BLaER1 (cell line): ENCODE measurements around the gene ZEB2.
A peak's percentile ranks its signal among the peaks of the same experiment; 100 is the strongest.

ENCODE experiments used
- H3K27ac ChIP-seq: shearing (Covaris generic); formaldehyde crosslinking; 2 replicates; pipeline ENCODE4 v1.8.1; 2022
- H3K27me3 ChIP-seq: shearing (Covaris generic); formaldehyde crosslinking; 2 replicates; pipeline ENCODE4 v1.8.1; 2022
- H3K36me3 ChIP-seq: shearing (Covaris generic); formaldehyde crosslinking; 2 replicates; pipeline ENCODE4 v1.8.1; 2022
- H3K4me1 ChIP-seq: shearing (Covaris generic); formaldehyde crosslinking; 2 replicates; pipeline ENCODE4 v1.8.1; 2022
- H3K4me2 ChIP-seq: shearing (Covaris generic); formaldehyde crosslinking; 2 replicates; pipeline ENCODE4 v1.8.1; 2022
- H3K4me3 ChIP-seq: shearing (Covaris generic); formaldehyde crosslinking; 2 replicates; pipeline ENCODE4 v1.8.1; 2022
- H3K9ac ChIP-seq: shearing (Covaris generic); formaldehyde crosslinking; 2 replicates; pipeline ENCODE4 v1.8.1; 2022
- H3K9me3 ChIP-seq: shearing (Covaris generic); formaldehyde crosslinking; 2 replicates; pipeline ENCODE4 v1.8.1; 2022
- H4K20me1 ChIP-seq: shearing (Covaris generic); formaldehyde crosslinking; 2 replicates; pipeline ENCODE4 v1.8.1; 2022
- Cebpa-rat ChIP-seq: shearing (Covaris generic); IDR thresholded peaks from 2 replicates; pipeline ENCODE4 v1.8.1; 2022

ZEB2 gene

DNA sequence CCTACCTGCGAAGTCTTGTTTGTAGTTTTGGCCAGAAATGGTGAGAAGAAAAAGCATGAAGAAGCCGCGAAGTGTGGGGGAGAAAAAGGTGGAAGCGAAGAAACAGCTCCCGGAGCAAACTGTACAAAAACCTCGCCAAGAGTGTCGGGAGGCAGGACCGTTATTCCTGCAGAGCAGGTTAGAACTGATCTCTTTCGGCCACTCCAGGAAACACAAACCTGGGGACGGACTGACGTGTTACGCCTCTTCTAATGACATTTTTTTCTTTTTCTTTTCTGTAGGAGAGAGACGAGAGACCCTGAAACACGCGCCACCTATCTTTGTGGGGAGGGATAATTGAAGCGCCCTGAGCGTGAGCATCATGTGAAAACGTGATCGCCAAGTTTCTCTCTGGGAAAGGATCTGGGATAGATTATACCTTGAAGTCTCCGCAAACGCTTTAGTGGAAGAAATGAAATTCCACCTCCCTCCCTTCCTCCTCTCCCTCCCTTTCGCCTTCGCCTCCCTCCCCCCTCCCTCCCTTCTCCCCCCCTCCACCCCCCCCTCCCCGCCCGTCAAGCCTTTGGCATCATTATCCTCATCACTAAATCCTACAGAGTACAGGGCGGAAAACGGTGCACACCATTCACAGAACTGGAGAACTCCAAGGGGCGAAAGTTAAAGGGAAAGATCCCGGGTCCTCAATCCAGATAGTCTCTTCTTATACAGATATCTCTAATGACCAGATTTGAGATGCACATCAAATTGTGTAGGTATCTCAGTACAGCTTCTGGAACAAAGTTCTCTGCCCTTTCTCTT lies at the start of gene ZEB2:
Gene ZEB2 (minus strand): TSS at position 186 of the 798 bp plus-strand sequence. CDS start 2,769 bp downstream, outside the sequence.
- no peaks in the 10 kb centered on the region; the same call in 1 of the 2 replicates for H4K20me1 ChIP-seq
- H3K9me3 ChIP-seq, result no peaks in the 10 kb centered on the region
- H3K4me2 ChIP-seq, result peak within 1 kb of the TSS; percentile 96
- H3K4me3 ChIP-seq, result peak within 1 kb of the TSS; percentile 74
- TF ChIP-seq Cebpa-rat, result no peak
- peaks cover 23% of the 10 kb centered on the region for H3K36me3 ChIP-seq
- peaks cover 40% of the 10 kb centered on the region for H3K4me1 ChIP-seq
- no peaks in the 10 kb centered on the region for H3K27me3 ChIP-seq
- peak within 1 kb of the TSS; percentile 99 for H3K27ac ChIP-seq
- peak within 1 kb of the TSS; percentile 99 for H3K9ac ChIP-seq

DNA sequence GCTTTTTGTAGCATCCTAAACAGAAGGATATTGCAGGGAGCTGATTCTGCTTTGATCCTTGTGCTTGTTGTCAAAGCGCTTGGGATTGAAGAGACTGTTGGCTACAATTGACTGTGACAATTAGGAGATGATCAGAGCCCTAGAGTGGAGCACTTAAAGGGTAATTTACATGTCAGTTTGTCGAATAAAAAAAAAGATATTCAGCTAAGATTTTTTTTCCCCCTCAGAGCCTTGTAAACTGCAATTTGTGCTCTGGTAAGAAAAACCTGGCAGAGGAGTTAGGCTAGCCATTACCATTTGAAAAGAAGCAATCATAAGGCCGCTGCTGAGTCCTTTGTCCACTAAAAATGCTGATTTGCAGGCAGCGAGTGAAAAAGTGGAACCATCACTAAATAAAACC lies 47.8 kb upstream of the ZEB2 start:
- TF ChIP-seq Cebpa-rat, result no peak
- Histone ChIP-seq H3K4me2 (no peak overlapping the region), H3K36me3 (no peaks in the 10 kb centered on the region), H4K20me1 (no peaks in the 10 kb centered on the region), H3K4me1 (no peaks in the 10 kb centered on the region), H3K9me3 (no peaks in the 10 kb centered on the region), H3K9ac (no peak overlapping the region), H3K4me3 (no peak overlapping the region), H3K27me3 (no peaks in the 10 kb centered on the region), H3K27ac (no peak overlapping the region)

DNA sequence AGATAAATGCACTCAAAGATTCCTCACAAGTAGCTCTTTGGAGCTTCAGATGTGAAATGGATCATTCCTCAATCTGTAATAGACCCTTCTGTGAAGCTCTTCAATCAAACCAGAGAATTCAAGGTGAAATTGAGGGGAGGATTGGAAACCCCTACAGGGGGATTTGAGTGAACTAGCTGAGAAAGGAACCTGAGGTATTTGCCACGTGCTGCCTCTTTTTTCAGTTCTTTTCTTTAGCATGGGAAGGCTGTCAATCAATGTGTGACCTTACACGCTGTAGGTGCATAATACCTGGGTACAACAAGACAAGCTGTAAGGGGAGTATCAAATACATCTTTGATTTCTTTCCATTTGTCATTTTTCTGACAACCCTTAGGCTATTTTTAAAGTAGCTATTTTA lies 46.5 kb upstream of the ZEB2 start:
- Histone ChIP-seq H4K20me1 (no peaks in the 10 kb centered on the region), H3K27me3 (no peaks in the 10 kb centered on the region), H3K4me2 (no peak overlapping the region), H3K4me3 (no peak overlapping the region), H3K9ac (no peak overlapping the region), H3K4me1 (no peaks in the 10 kb centered on the region), H3K9me3 (no peaks in the 10 kb centered on the region), H3K36me3 (no peaks in the 10 kb centered on the region), H3K27ac (no peak overlapping the region)
- TF ChIP-seq Cebpa-rat, result no peak

DNA sequence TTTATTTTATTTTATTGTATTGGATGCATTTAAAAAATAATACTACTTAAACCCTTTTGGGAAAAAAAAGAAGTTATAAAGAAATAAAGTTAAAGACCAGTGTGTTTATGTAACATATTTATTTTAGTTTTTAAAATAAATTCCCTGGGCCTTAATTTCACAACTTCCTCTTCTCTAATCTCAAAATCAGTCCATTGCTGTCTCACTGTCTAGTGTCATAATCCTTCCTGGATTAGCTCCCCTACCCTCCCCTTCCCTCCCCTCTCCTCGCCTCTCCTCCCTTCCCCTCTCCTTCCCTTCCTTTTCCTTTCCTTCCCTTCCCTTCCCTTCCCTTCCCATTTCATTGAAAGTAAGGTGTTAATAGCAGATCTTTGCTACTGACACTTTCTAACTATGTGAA lies 40.3 kb upstream of the ZEB2 start:
- Histone ChIP-seq H3K27me3 (no peaks in the 10 kb centered on the region), H4K20me1 (no peaks in the 10 kb centered on the region), H3K4me1 (no peaks in the 10 kb centered on the region), H3K4me3 (no peak overlapping the region), H3K36me3 (no peaks in the 10 kb centered on the region; the same call in 1 of the 2 replicates), H3K9me3 (no peaks in the 10 kb centered on the region; the same call in 1 of the 2 replicates), H3K4me2 (no peak overlapping the region), H3K9ac (no peak overlapping the region), H3K27ac (no peak overlapping the region)
- no peak for TF ChIP-seq Cebpa-rat

DNA sequence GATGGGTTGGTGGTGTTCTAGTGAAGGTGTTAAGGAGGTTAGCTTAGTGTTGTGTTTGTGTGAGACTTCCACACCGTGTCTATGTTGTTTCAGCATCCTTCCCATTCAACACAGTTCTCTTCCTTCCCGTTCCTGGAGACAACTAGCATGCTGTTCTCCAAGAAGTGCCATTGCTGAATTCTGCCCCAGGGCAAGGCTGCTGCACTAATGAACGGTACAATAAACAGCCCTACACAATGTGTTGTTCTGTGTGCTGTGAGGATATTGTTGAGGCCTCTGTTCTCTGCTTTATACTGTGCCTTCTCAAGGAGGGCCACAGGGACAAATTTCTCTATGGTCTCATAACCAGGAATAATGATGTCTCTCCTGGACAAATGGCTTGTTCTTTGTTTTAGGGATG lies 39.8 kb upstream of the ZEB2 start:
- Histone ChIP-seq H3K27me3 (no peaks in the 10 kb centered on the region), H3K4me2 (no peak overlapping the region), H3K9ac (no peak overlapping the region), H3K4me1 (no peaks in the 10 kb centered on the region), H3K36me3 (no peaks in the 10 kb centered on the region; the same call in 1 of the 2 replicates), H3K4me3 (no peak overlapping the region), H3K9me3 (no peaks in the 10 kb centered on the region; the same call in 1 of the 2 replicates), H4K20me1 (no peaks in the 10 kb centered on the region), H3K27ac (no peak overlapping the region)
- TF ChIP-seq Cebpa-rat, result no peak

DNA sequence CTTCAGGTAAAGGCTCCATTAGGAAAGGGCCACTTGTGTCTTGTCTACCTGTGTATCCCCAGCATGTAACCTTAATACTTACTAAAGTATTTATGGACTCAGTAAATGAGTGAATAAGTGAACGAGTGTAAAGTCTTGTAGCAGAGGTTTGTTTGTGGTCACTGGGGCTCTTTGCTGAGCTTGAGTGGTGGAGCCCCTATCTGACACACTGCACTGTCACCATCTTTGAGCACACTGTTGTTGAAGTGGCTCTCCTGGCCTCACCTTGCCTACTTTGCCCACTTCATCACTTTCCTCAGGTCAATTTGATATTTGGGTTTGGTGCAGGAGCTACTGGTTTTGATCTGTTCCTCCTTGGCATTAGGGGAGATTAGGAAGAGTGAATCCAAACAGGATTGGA lies 39.3 kb upstream of the ZEB2 start:
- no peak overlapping the region for H3K4me2 ChIP-seq
- no peaks in the 10 kb centered on the region for H3K27me3 ChIP-seq
- H3K9ac ChIP-seq, result no peak overlapping the region
- no peaks in the 10 kb centered on the region for H4K20me1 ChIP-seq
- H3K9me3 ChIP-seq, result no peaks in the 10 kb centered on the region; the same call in 1 of the 2 replicates
- no peak for TF ChIP-seq Cebpa-rat
- no peak overlapping the region for H3K4me3 ChIP-seq
- H3K4me1 ChIP-seq, result no peaks in the 10 kb centered on the region
- H3K27ac ChIP-seq, result no peak overlapping the region
- no peaks in the 10 kb centered on the region; the same call in 1 of the 2 replicates for H3K36me3 ChIP-seq

DNA sequence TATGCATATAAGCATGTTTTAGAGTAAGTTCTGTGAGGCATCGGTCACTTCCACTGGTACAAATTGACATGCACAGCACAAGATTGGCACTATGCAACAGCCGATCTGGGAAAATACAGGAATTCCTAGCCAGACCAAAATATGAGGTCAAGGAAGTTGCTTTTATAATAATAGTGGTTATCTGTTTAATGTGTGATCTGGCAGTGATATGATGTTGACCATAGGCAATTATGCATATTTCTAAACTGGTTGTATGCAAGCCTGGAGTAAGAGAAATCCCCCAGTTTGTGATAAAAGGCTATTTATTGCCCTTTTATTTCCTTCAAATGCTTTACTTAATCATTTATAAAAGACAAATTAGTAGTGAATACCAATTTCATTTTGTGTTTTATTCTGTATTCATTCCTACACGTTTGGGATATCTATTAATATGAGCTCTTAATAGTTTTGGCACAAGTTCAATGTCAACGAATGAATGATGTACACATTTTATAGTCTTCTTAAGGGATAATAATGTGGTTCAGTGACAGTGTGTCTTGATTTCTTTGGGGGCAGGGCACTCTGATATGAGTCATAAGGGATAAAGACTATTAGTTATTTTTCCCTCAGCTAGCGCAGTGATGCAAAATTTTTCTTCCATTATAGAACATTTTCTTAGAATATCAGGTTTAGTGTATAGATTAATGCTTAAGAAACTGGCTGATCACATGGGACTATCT lies 34.7 kb upstream of the ZEB2 start:
- no peaks in the 10 kb centered on the region for H3K36me3 ChIP-seq
- H3K4me2 ChIP-seq, result no peak overlapping the region
- peaks cover 13% of the 10 kb centered on the region for H3K9me3 ChIP-seq
- H4K20me1 ChIP-seq, result no peaks in the 10 kb centered on the region
- peaks cover 1% of the 10 kb centered on the region for H3K4me1 ChIP-seq
- no peak overlapping the region for H3K9ac ChIP-seq
- no peak overlapping the region for H3K4me3 ChIP-seq
- TF ChIP-seq Cebpa-rat, result no peak
- no peaks in the 10 kb centered on the region for H3K27me3 ChIP-seq
- H3K27ac ChIP-seq, result no peak overlapping the region

DNA sequence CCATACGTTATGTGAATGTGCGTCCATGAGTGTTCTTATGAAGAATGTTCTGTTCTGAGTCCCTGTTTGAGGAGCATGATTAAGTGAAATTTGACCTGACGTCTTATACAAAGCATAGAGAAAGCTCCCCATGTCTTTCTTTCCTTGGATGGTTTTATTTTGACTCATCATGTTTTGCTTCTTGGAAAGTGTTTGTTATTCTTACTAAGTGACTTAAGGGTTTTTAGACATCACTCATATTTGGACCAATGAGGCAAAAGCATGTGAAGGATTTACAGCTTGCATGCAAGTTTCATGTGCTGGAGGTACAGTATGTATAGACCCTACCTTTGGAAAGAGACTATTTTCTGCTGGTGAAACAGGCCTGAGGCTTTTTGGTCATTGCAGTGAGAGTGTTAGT lies 33.5 kb upstream of the ZEB2 start:
- Histone ChIP-seq H3K27ac (no peak overlapping the region), H4K20me1 (no peaks in the 10 kb centered on the region), H3K4me3 (no peak overlapping the region), H3K9me3 (peaks cover 13% of the 10 kb centered on the region), H3K9ac (no peak overlapping the region), H3K4me2 (no peak overlapping the region), H3K4me1 (peaks cover 14% of the 10 kb centered on the region), H3K36me3 (no peaks in the 10 kb centered on the region), H3K27me3 (no peaks in the 10 kb centered on the region)
- TF ChIP-seq Cebpa-rat, result no peak

DNA sequence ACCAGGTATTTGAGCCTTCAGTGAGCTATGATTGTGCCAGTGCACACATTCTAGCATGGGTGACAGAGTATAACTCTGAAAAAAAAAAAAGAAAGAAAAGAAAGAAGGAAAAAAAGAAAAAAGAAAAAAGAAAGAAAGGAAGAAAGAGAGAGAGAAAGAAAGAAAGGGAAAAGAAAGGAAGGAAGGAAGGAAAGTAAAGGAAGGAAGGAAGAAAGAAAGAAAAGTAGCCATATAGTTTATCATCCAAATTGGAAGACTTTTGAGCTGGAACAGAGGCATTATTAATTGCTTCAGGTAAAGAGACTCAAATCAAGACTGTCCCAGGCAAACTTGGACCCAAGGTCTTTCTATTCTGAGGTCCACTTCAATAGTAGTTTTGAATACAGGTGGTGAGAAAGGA lies 32.9 kb upstream of the ZEB2 start:
- Histone ChIP-seq H4K20me1 (no peaks in the 10 kb centered on the region), H3K27ac (no peak overlapping the region), H3K36me3 (no peaks in the 10 kb centered on the region), H3K4me3 (no peak overlapping the region), H3K4me2 (no peak overlapping the region), H3K4me1 (peaks cover 20% of the 10 kb centered on the region), H3K9ac (no peak overlapping the region), H3K9me3 (peaks cover 13% of the 10 kb centered on the region), H3K27me3 (no peaks in the 10 kb centered on the region)
- no peak for TF ChIP-seq Cebpa-rat

DNA sequence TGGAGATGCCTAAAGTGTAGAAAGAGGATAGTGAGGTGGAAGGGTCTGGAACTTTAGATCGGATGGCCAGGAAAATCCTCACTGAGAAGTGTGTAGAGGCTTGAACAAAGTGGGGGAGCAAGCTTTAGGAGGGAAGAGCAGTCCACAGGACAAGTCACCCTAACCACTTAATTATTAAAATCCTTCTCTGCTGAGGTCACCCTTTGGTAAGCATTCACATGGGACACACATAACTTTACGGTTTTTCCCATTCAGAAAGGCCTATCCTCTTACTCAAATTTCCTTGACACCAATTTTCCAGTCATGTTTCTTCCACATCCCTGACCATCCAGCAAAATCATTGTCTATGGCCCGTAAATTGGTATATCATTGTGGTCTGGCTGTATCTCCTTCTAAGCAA lies 31.0 kb upstream of the ZEB2 start:
- Histone ChIP-seq H3K27ac (no peak overlapping the region), H3K9ac (no peak overlapping the region), H3K4me2 (no peak overlapping the region), H3K4me1 (peaks cover 39% of the 10 kb centered on the region), H4K20me1 (no peaks in the 10 kb centered on the region), H3K4me3 (no peak overlapping the region), H3K36me3 (no peaks in the 10 kb centered on the region), H3K9me3 (peaks cover 13% of the 10 kb centered on the region), H3K27me3 (no peaks in the 10 kb centered on the region)
- TF ChIP-seq Cebpa-rat, result no peak
